ENCODE results near the gene PPP2R2B.

DNA sequence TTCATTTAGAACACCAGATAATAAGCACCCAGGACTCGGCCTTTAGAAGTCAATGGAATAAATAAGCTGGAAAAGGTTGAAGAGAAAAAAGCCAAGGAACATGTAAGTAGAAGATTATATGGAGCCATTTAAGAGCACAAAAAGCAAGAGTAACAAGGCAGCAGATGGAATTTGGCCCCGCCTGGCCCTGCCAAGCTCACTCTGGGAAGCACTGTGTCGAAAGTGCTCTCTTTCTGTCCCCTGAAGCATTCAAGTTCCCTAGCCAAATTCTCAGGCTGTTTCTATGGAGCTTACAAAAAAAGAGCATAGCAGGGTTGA lies 289.6 kb downstream of the PPP2R2B start:
- TF ChIP-seq, protein P1, sequence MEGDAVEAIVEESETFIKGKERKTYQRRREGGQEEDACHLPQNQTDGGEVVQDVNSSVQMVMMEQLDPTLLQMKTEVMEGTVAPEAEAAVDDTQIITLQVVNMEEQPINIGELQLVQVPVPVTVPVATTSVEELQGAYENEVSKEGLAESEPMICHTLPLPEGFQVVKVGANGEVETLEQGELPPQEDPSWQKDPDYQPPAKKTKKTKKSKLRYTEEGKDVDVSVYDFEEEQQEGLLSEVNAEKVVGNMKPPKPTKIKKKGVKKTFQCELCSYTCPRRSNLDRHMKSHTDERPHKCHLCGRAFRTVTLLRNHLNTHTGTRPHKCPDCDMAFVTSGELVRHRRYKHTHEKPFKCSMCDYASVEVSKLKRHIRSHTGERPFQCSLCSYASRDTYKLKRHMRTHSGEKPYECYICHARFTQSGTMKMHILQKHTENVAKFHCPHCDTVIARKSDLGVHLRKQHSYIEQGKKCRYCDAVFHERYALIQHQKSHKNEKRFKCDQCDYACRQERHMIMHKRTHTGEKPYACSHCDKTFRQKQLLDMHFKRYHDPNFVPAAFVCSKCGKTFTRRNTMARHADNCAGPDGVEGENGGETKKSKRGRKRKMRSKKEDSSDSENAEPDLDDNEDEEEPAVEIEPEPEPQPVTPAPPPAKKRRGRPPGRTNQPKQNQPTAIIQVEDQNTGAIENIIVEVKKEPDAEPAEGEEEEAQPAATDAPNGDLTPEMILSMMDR (IDR thresholded peaks at IDR 0.05): no peak
- TF ChIP-seq EP300 (IDR thresholded peaks at IDR 0.05; ENCODE audit: low read depth) (no peak), POLR2A (IDR thresholded peaks at IDR 0.05) (no peak)

Measured in transverse colon (tissue), 3 donors.